ENCODE results near the gene ADAMTS2. TPM values are rescaled to one million over a fixed set of nuclear protein-coding genes. Genes with fewer than 3 reads are reported as not detected.

ADAMTS2 gene
- total and polyA plus RNA-seq, 2 experiments from 2014 or later: 1.6 to 8.1 TPM

GRCh38 chr5:179113945-179114641 is 231.2 kb downstream of the ADAMTS2 start:
- Histone ChIP-seq H3K4me2 (no peak overlapping the region), H3K4me3 (no peak overlapping the region), H2AFZ (no peak overlapping the region), H3K27ac (ENCODE audit: low read depth) (no peak overlapping the region), H3K9me2 (ENCODE audit: insufficient read depth) (no peaks in the 10 kb centered on the region), H3K4me1 (ENCODE audit: insufficient read depth) (no peaks in the 10 kb centered on the region), H3K27me3 (ENCODE audit: insufficient read depth) (no peaks in the 10 kb centered on the region), H3F3A (replicated peaks; ENCODE audit: low read depth) (no peaks in the 10 kb centered on the region), H3K79me2 (replicated peaks; ENCODE audit: insufficient read depth) (no peaks in the 10 kb centered on the region), H3K36me3 (ENCODE audit: insufficient read depth) (no peaks in the 10 kb centered on the region), H4K20me1 (replicated peaks; ENCODE audit: insufficient read depth) (no peaks in the 10 kb centered on the region)
- Mint-ChIP-seq H3K9me3 (peaks cover 98% of the 10 kb centered on the region), H3K4me3 (no peak overlapping the region), H3K27me3 (ENCODE audit: insufficient read depth, low read depth, poor library complexity) (peaks cover 3% of the 10 kb centered on the region), H3K36me3 (ENCODE audit: low read depth) (peaks cover 43% of the 10 kb centered on the region; the same call in 2 of the 3 replicates), H3K4me1 (no peaks in the 10 kb centered on the region), H3K27ac (no peak overlapping the region)
- DNase-seq (ENCODE audit: low spot score) (no peak), ATAC-seq (no peak)
- TF ChIP-seq JUNB (IDR thresholded peaks at IDR 0.05; ENCODE audit: unreplicated experiment): no peak
- no peak for TF ChIP-seq ZNF114 (CRISPR knock-in tag; IDR thresholded peaks at IDR 0.05)
- TF ChIP-seq EZH2phosphoT487 (IDR thresholded peaks at IDR 0.05; ENCODE audit: unreplicated experiment): no peak
- no peak for TF ChIP-seq STAT1 (IDR thresholded peaks at IDR 0.05; ENCODE audit: unreplicated experiment)
- no peak for TF ChIP-seq ZNF462 (CRISPR knock-in tag; IDR thresholded peaks at IDR 0.05)
- TF ChIP-seq ETS1 (IDR thresholded peaks at IDR 0.05): no peak
- no peak for TF ChIP-seq NANOG (IDR thresholded peaks at IDR 0.05; ENCODE audit: borderline replicate concordance)
- TF ChIP-seq POLR2AphosphoS5 (IDR thresholded peaks at IDR 0.05; ENCODE audit: low read depth): no peak
- TF ChIP-seq EZH2 (IDR thresholded peaks at IDR 0.05; ENCODE audit: low read depth, unreplicated experiment): no peak
- no peak for TF ChIP-seq CREB1 (CRISPR knock-in tag; IDR thresholded peaks at IDR 0.05; ENCODE audit: low read depth)
- no peak for TF ChIP-seq ZNF331 (CRISPR knock-in tag; IDR thresholded peaks at IDR 0.05; ENCODE audit: low read depth)
- TF ChIP-seq REST (IDR thresholded peaks at IDR 0.05; ENCODE audit: unreplicated experiment): no peak
- TF ChIP-seq CTCF (conservative IDR thresholded peaks at IDR 0.05; ENCODE audit: low read depth in 2 of 2): no peak

All from GM23338 (cell line).